Measurements from ENCODE around the gene TPSD1. TPM values are rescaled to one million over a fixed set of nuclear protein-coding genes. Genes with fewer than 3 reads are reported as not detected.
A peak's percentile ranks its signal among the peaks of the same experiment; 100 is the strongest.

Gene TPSD1
- total RNA-seq, 3 donors from 2014 or later: 0.35 to 4.3 (median 0.58) TPM

DNA sequence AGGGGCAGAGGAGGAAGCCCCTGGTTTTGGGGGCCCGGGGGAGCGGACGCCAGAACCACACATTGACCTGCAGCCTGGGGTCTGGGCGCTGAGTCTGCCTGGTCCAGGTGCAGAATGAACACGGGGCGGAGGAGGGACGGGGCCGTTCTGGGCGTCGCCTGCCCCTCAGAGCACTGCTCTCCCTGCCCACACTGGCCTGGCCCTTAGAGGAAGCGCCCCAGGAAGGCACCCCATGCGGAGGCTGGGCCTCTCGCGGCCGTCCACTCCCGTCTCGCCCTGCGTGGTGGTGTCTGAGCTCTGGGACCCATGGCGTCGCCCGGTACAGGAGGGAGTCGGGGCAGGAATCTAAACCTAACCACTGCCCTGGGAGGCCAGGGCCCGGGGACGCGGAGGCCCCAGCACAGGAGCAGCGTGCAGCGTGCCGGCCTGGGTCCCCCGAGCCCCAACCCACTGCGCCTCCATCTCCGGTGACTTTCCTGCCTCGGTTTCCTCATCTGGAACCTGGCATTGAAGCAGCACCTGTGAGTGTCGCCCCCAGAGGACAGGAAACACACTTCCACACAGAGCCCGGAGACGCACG, 4.3 kb downstream of the TPSD1 start:
- intact Hi-C loops (cut with DNase I, micrococcal nuclease): no loop called here
- no peaks in the 10 kb centered on the region for H3K9me3 ChIP-seq
- TF ChIP-seq, protein P1, sequence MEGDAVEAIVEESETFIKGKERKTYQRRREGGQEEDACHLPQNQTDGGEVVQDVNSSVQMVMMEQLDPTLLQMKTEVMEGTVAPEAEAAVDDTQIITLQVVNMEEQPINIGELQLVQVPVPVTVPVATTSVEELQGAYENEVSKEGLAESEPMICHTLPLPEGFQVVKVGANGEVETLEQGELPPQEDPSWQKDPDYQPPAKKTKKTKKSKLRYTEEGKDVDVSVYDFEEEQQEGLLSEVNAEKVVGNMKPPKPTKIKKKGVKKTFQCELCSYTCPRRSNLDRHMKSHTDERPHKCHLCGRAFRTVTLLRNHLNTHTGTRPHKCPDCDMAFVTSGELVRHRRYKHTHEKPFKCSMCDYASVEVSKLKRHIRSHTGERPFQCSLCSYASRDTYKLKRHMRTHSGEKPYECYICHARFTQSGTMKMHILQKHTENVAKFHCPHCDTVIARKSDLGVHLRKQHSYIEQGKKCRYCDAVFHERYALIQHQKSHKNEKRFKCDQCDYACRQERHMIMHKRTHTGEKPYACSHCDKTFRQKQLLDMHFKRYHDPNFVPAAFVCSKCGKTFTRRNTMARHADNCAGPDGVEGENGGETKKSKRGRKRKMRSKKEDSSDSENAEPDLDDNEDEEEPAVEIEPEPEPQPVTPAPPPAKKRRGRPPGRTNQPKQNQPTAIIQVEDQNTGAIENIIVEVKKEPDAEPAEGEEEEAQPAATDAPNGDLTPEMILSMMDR (IDR thresholded peaks at IDR 0.05): no peak

DNA sequence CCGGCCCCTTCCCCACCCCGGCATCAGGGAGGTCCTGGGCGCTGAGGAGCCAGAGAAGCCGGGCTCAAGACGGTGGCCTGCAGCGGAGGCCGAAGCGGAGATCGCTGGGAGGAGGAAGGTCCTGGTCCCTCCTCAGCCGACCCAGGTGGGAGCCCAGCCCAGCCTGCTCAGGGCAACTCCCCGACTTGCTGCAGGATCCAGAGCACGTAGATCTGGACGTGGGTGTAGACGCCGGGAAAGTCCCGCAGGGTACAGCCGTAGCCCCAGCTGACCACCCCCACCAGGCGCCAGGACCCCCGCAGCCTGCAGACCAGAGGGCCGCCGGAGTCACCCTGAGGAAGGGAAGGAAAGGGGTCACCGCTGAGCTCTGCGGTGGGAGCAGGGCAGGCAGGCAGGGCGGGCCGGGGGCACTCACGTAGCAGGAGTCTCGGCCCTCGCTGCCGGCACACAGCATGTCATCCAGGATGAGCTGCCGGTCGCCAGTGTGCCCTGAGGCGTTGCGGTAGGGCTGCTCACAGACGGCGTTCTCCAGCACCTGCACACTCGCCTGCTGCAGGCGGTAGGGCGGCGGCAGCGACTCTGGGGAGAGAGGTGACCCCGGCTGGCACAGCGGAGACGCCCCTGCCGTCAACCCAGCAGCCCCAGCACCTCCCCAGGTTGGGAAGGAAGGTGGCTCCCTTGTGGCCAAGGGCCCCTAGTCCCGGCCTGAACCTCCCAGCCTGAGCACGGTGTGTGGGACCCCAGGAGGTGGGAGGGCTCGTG, 5.4 kb downstream of the TPSD1 start:
- ATAC-seq (peak; percentile 10), DNase-seq (no peak)
- intact Hi-C loops (cut with DNase I, micrococcal nuclease): no loop called here
- no peak overlapping the region for H3K4me3 ChIP-seq
- H3K9me3 ChIP-seq: no peaks in the 10 kb centered on the region
- no peaks in the 10 kb centered on the region for H3K4me1 ChIP-seq (ENCODE audit: low read depth)
- TF ChIP-seq, protein P1 (IDR thresholded peaks at IDR 0.05): no peak
- no peaks in the 10 kb centered on the region for H3K36me3 ChIP-seq (ENCODE audit: low read depth)

More for the DNA sequence above, 4.3 kb downstream of the TPSD1 start:
- ATAC-seq (no peak), DNase-seq (no peak)
- H3K4me1 ChIP-seq (ENCODE audit: low read depth): no peaks in the 10 kb centered on the region
- H3K36me3 ChIP-seq (ENCODE audit: low read depth): no peaks in the 10 kb centered on the region
- no peak overlapping the region for H3K4me3 ChIP-seq

DNA sequence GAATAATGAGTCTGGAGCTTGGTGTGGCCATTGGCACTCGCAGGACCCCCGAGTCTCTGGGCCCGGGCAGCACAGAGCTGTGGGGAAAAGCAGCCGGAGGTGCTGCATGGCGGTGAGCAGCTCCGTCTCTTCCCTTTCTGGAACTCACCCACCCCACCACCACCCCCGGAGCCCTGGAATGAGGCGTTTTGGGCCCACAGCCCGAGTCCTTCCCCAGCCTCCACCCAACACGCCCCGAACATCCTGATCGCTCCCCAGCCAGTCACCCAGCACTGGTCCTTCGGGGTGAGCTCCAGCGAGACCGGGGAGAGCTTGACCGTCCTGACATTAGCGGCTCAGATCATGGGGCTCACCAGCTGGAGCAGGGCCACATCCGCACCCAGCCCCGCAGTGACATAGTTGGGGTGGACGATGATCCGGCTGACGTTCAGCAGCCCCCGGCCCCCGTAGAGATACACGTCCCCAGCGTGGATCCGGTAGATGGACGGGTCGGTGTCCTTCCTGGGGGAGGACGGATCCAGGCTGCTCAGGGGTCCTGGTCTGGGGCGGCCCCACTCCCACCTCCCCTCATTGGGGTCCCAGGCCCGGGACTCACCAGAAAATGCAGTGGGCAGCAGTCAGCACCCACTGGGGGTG, 6.5 kb downstream of the TPSD1 start:
- Histone ChIP-seq H3K9me3 (no peaks in the 10 kb centered on the region), H3K4me1 (ENCODE audit: low read depth) (no peaks in the 10 kb centered on the region), H3K4me3 (no peak overlapping the region), H3K36me3 (ENCODE audit: low read depth) (no peaks in the 10 kb centered on the region)
- TF ChIP-seq, protein P1 (IDR thresholded peaks at IDR 0.05): no peak
- DNase-seq: no peak
- ATAC-seq: no peak
- intact Hi-C loops (cut with DNase I, micrococcal nuclease): no loop called here

DNA sequence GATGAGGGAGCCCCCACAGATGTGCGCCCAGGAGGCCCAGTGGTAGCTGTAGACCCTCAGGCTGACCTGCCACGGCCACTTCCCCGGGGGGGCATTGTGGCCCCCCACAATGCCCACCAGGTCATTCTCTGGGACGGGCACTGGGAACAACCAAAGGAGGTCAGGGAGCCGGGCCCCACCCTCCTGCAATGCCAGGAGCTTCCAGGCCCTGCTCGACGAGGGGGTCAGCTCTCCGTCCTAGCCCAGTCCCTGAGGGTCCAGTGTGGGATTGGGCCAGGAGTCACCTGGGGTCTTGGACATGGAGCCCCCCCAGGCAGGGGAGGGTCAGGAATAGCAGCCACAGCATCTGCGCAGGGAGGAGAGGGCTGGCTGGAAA, 7.0 kb downstream of the TPSD1 start:
- H3K4me3 ChIP-seq: no peak overlapping the region

DNA sequence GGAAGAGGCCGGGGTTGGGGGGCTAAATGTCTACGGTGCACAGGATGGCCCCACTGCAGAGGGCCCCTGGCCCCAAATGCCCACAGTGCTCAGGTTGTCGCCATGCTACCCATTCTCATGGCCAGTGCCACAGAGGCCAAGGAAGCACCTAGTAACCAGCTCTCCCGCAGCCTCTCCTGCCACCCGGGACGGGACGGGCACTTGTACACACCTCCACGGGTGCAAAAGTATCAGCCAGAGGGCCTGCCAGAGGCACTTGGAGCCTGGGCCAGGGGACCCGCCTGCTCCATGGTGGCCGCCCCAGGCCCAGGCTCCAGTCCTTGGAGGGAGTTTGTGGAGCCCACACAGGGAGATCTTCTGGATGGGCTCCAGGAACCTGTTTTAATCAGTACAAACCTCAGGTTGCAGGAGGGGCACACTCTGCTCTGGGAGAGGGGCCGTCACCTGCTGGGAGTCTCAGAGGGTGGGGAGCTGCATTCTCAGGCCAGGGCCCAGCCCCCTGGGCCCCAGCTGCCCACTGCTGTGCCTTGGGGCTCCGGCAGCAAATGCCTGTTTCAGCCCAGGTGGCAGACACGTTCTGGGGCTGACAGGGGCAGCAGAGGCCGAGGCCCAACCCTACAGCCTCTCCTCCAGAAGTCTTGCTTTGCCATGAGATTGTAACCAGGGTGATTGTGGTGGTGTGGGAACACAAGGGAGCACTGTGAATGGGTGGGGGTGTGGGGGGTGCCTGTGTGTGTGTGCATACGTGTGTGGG, 7.9 kb downstream of the TPSD1 start:
- DNase-seq (no peak), ATAC-seq (no peak)
- Histone ChIP-seq H3K4me3 (no peak overlapping the region), H3K4me1 (ENCODE audit: low read depth) (no peaks in the 10 kb centered on the region), H3K9me3 (no peaks in the 10 kb centered on the region), H3K36me3 (ENCODE audit: low read depth) (no peaks in the 10 kb centered on the region)
- intact Hi-C loops (cut with DNase I, micrococcal nuclease): no loop called here
- TF ChIP-seq, protein P1 (IDR thresholded peaks at IDR 0.05): no peak

More for the DNA sequence above, 7.0 kb downstream of the TPSD1 start:
- no peaks in the 10 kb centered on the region for H3K4me1 ChIP-seq (ENCODE audit: low read depth)
- no peaks in the 10 kb centered on the region for H3K9me3 ChIP-seq
- intact Hi-C loops (cut with DNase I, micrococcal nuclease): no loop called here
- no peak for ATAC-seq
- TF ChIP-seq, protein P1 (IDR thresholded peaks at IDR 0.05): no peak
- no peak for DNase-seq
- no peaks in the 10 kb centered on the region for H3K36me3 ChIP-seq (ENCODE audit: low read depth)

Data from mucosa of descending colon (tissue), 3 donors.